Panc1 (cell line): ENCODE results near the gene DCHS2. TPM values are rescaled to one million over a fixed set of nuclear protein-coding genes. Genes with fewer than 3 reads are reported as not detected.

ENCODE experiments used
- ATAC-seq: fragments of 200-7000 bp; cut with Tn5 transposase; 2 replicates; pipeline ENCODE4 v1.9.1; 2020; ENCODE audit warnings: mild to moderate bottlenecking, moderate library complexity
- BruUV-seq: library from RNA; stranded (reverse); fragments of 400-500 nt; replicated peaks from 2 replicates; lab custom pipeline; 2021; lab: Mats Ljungman, UMichigan
- CTCF ChIA-PET: fragments of 300-600 bp; sonication (Branson Sonifier 250); formaldehyde crosslinking; loops from one replicate; lab custom pipeline; 2022; ENCODE audit warnings: antibody characterized with exemption; lab: Charles Lee
- POLR2A ChIA-PET: fragments of 300-600 bp; sonication (Branson Sonifier 250); formaldehyde crosslinking; loops from one replicate; lab custom pipeline; 2022; ENCODE audit warnings: antibody characterized with exemption; lab: Charles Lee
- DNase-seq: peaks from one replicate; pipeline ENCODE4 v3.0.0-alpha.2; 2010; ENCODE audit warnings: low read depth, low spot score
- H3K27ac ChIP-seq: 2 replicates; pipeline ENCODE4 v1.5.1; 2011; ENCODE audit warnings: mild to moderate bottlenecking, low read length, inconsistent platforms
- H3K27me3 ChIP-seq: fragments of 200-500 bp; sonication (Bioruptor generic); 2 replicates; pipeline ENCODE4 v1.6.0; 2014; ENCODE audit warnings: low read length, inconsistent platforms; ENCODE audit not compliant: control insufficient read depth, insufficient read depth
- H3K36me3 ChIP-seq: fragments of 200-500 bp; sonication (Bioruptor generic); 2 replicates; pipeline ENCODE4 v1.5.1; 2014; ENCODE audit warnings: inconsistent platforms, mild to moderate bottlenecking, low read length, moderate library complexity; ENCODE audit not compliant: control insufficient read depth, insufficient read depth
- H3K4me1 ChIP-seq: 2 replicates; pipeline ENCODE4 v1.5.1; 2011; ENCODE audit warnings: inconsistent platforms, mild to moderate bottlenecking, low read length, moderate library complexity; ENCODE audit not compliant: control insufficient read depth, insufficient read depth
- H3K4me3 ChIP-seq, 2 experiments: 2 replicates each; pipeline ENCODE4 v1.5.1; 2011 to 2012; ENCODE audit warnings: low read depth in 2 of 2, low read length in 2 of 2, mild to moderate bottlenecking in 2 of 2, inconsistent platforms in 1 of 2, moderate library complexity in 1 of 2
- H3K9me3 ChIP-seq: fragments of 200-500 bp; sonication (Bioruptor generic); 2 replicates; pipeline ENCODE4 v1.5.1; 2014; ENCODE audit warnings: low read depth, mild to moderate bottlenecking, inconsistent platforms, low read length, moderate library complexity; ENCODE audit not compliant: control insufficient read depth, insufficient read depth
- CTCF ChIP-seq: fragments of 450-650 bp; IDR thresholded peaks from 2 replicates; pipeline ENCODE4 v1.5.1; 2017; ENCODE audit warnings: mild to moderate bottlenecking
- POLR2AphosphoS5 ChIP-seq: IDR thresholded peaks from 2 replicates; pipeline ENCODE4 v1.6.1; 2012; ENCODE audit warnings: mild to moderate bottlenecking, low read depth, low read length, moderate library complexity
- REST ChIP-seq, 2 experiments: IDR thresholded peaks; 2 replicates each; pipeline ENCODE4 v1.6.1; 2011 to 2012; ENCODE audit warnings: low read depth in 2 of 2, control low read depth in 1 of 2, low read length in 1 of 2, mild to moderate bottlenecking in 1 of 2, moderate library complexity in 1 of 2; ENCODE audit not compliant: insufficient read depth in 1 of 2
- SIN3A ChIP-seq: IDR thresholded peaks from 2 replicates; pipeline ENCODE4 v1.6.1; 2012; ENCODE audit warnings: low read depth, mild to moderate bottlenecking, low read length, moderate library complexity, borderline replicate concordance; ENCODE audit not compliant: insufficient read depth
- TCF7L2 ChIP-seq: IDR thresholded peaks from 2 replicates; pipeline ENCODE4 v1.6.1; 2011; ENCODE audit warnings: mild to moderate bottlenecking, low read depth, low read length, inconsistent platforms
- in situ Hi-C: cut with HindIII; loops from 2 replicates; pipeline ENCODE4 v1.10.0; 2016; ENCODE audit warnings: low sequenced_read_pairs, low pct_unique_long_range_greater_than_20kb
- intact Hi-C: fragments of 100-400 bp; cut with micrococcal nuclease; formaldehyde crosslinking; loops from one replicate; pipeline ENCODE4 v1.10.0; 2022; ENCODE audit not compliant: unreplicated experiment
- total RNA-seq: library from RNA; stranded (reverse); gene quantifications from one replicate; pipeline ENCODE4 v1.2.1, GENCODE V29; 2021; ENCODE audit not compliant: unreplicated experiment

DCHS2 gene
- total RNA-seq, 1 experiment from 2014 or later, result not detected

GRCh38 chr4:154384012-154384411 is 107.6 kb downstream of the DCHS2 start:
- CTCF ChIA-PET, result no interaction called here
- BruUV-seq, result no TSS peak
- H3K27ac ChIP-seq, result no peak overlapping the region
- DNase-seq (no peak), ATAC-seq (no peak)
- intact Hi-C loops, result no loop called here
- no peaks in the 10 kb centered on the region for H3K4me1 ChIP-seq
- no peaks in the 10 kb centered on the region for H3K27me3 ChIP-seq
- TF ChIP-seq REST (IDR thresholded peaks at IDR 0.05; ENCODE audit: insufficient read depth in 1 of 2, low read depth in 2 of 2, low read length in 1 of 2) (no peak), SIN3A (no peak), CTCF (no peak), POLR2AphosphoS5 (no peak), TCF7L2 (no peak)
- no peaks in the 10 kb centered on the region for H3K36me3 ChIP-seq
- POLR2A ChIA-PET, result no interaction called here
- H3K4me3 ChIP-seq, result no peak overlapping the region
- no peaks in the 10 kb centered on the region for H3K9me3 ChIP-seq
- in situ Hi-C loops, result no loop called here

- Histone ChIP-seq H3K4me1 (no peaks in the 10 kb centered on the region), H3K27ac (no peak overlapping the region), H3K4me3 (no peak overlapping the region), H3K27me3 (no peaks in the 10 kb centered on the region), H3K9me3 (no peaks in the 10 kb centered on the region), H3K36me3 (no peaks in the 10 kb centered on the region)
- CTCF ChIA-PET, result no interaction called here
- intact Hi-C loops (no loop called here), in situ Hi-C loops (no loop called here)
- DNase-seq (no peak), ATAC-seq (no peak)
- no TSS peak for BruUV-seq
- TF ChIP-seq CTCF (no peak), SIN3A (no peak), POLR2AphosphoS5 (no peak), REST (IDR thresholded peaks at IDR 0.05; ENCODE audit: insufficient read depth in 1 of 2, low read depth in 2 of 2, low read length in 1 of 2) (no peak)
- POLR2A ChIA-PET, result no interaction called here
These were observed 115.1 kb downstream of the DCHS2 start for GRCh38 chr4:154376486-154376885.
